ENCODE data around the gene DTWD1.

DTWD1 gene

DNA sequence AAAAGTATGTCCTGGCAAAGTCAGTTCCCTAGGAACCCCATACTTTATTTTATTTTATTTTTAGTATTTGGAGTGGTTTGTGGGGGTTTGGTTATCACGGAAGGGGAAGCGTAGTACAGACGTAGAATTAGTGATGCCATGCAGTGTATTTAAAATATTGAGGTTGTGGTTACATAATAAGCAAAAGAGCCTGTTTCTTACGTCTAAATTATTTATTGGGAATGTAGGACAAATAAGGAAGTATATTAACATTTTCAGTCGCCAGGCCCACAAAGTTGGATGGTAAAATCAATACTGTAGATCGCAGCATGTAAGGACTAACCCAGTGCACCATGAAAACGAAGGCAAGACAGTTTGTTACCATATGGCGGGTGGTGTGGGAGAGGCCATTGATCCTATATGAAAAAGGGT lies 558 bp downstream of the DTWD1 start:
- H3K27me3 ChIP-seq: no peaks in the 10 kb centered on the region
- TF ChIP-seq, protein P1, sequence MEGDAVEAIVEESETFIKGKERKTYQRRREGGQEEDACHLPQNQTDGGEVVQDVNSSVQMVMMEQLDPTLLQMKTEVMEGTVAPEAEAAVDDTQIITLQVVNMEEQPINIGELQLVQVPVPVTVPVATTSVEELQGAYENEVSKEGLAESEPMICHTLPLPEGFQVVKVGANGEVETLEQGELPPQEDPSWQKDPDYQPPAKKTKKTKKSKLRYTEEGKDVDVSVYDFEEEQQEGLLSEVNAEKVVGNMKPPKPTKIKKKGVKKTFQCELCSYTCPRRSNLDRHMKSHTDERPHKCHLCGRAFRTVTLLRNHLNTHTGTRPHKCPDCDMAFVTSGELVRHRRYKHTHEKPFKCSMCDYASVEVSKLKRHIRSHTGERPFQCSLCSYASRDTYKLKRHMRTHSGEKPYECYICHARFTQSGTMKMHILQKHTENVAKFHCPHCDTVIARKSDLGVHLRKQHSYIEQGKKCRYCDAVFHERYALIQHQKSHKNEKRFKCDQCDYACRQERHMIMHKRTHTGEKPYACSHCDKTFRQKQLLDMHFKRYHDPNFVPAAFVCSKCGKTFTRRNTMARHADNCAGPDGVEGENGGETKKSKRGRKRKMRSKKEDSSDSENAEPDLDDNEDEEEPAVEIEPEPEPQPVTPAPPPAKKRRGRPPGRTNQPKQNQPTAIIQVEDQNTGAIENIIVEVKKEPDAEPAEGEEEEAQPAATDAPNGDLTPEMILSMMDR (IDR thresholded peaks at IDR 0.05): no peak
- no peaks in the 10 kb centered on the region for H3K9me3 ChIP-seq
- H3K27ac ChIP-seq: peak overlapping the region; percentile 87
- H3K4me3 ChIP-seq (ENCODE audit: low read depth in 1 of 2, low read length in 1 of 2): peak overlapping the region; percentile 86 to 87
- H3K36me3 ChIP-seq: no peaks in the 10 kb centered on the region
- H3K4me1 ChIP-seq (ENCODE audit: control insufficient read depth in 1 of 2, insufficient read depth in 1 of 2, low read depth in 1 of 2, low read length in 1 of 2): peaks cover 16 to 18% of the 10 kb centered on the region in 2 experiments

DNA sequence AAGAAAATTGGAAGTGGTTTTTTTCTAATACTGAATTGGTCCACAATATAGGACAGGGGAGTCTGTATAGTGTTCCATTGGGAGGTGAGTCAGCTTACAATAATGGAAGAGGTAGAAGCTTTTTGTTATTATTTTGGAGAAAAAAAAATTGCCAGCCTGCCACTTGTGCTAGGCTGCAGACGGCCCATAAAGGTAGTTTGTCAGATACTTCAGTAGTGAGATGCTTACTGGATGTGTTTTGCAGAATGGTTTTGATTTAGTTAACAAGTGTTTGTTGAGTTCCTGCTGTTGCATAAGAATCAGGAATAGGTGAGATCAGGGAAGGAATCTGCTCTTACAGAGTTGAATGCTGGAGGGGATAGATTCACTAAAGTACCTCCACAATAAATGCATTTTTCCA lies 1.0 kb downstream of the DTWD1 start:
- H3K27me3 ChIP-seq: no peaks in the 10 kb centered on the region
- H3K9me3 ChIP-seq: no peaks in the 10 kb centered on the region
- H3K36me3 ChIP-seq: no peaks in the 10 kb centered on the region
- peak overlapping the region; percentile 86 to 87 for H3K4me3 ChIP-seq (ENCODE audit: low read depth in 1 of 2, low read length in 1 of 2)
- no peak overlapping the region for H3K27ac ChIP-seq
- peaks cover 16 to 18% of the 10 kb centered on the region in 2 experiments for H3K4me1 ChIP-seq (ENCODE audit: control insufficient read depth in 1 of 2, insufficient read depth in 1 of 2, low read depth in 1 of 2, low read length in 1 of 2)
- TF ChIP-seq, protein P1 (IDR thresholded peaks at IDR 0.05): no peak

- Histone ChIP-seq H3K4me1 (ENCODE audit: control insufficient read depth in 1 of 2, insufficient read depth in 1 of 2, low read depth in 1 of 2, low read length in 1 of 2) (peaks cover 16 to 18% of the 10 kb centered on the region in 2 experiments), H3K36me3 (no peaks in the 10 kb centered on the region), H3K27ac (no peak overlapping the region), H3K9me3 (no peaks in the 10 kb centered on the region), H3K4me3 (ENCODE audit: low read depth in 1 of 2, low read length in 1 of 2) (no peak overlapping the region), H3K27me3 (no peaks in the 10 kb centered on the region)
- TF ChIP-seq, protein P1 (IDR thresholded peaks at IDR 0.05): no peak
Measured at GRCh38 chr15:49622561-49622960, 1.7 kb downstream of the DTWD1 start.

GRCh38 chr15:49624056-49624455 lies 3.2 kb downstream of the DTWD1 start:
- TF ChIP-seq, protein P1 (IDR thresholded peaks at IDR 0.05): no peak
- Histone ChIP-seq H3K9me3 (no peaks in the 10 kb centered on the region), H3K36me3 (no peaks in the 10 kb centered on the region), H3K4me1 (ENCODE audit: control insufficient read depth in 1 of 2, insufficient read depth in 1 of 2, low read depth in 1 of 2, low read length in 1 of 2) (peaks cover 16 to 18% of the 10 kb centered on the region in 2 experiments), H3K4me3 (ENCODE audit: low read depth in 1 of 2, low read length in 1 of 2) (no peak overlapping the region), H3K27me3 (no peaks in the 10 kb centered on the region), H3K27ac (no peak overlapping the region)

- peaks cover 9% of the 10 kb centered on the region in 2 experiments for H3K4me1 ChIP-seq (ENCODE audit: control insufficient read depth in 1 of 2, insufficient read depth in 1 of 2, low read depth in 1 of 2, low read length in 1 of 2)
- H3K27me3 ChIP-seq: no peaks in the 10 kb centered on the region
- TF ChIP-seq, protein P1 (IDR thresholded peaks at IDR 0.05): no peak
- no peaks in the 10 kb centered on the region for H3K9me3 ChIP-seq
- H3K36me3 ChIP-seq: no peaks in the 10 kb centered on the region
- H3K27ac ChIP-seq: no peak overlapping the region
- no peak overlapping the region for H3K4me3 ChIP-seq (ENCODE audit: low read depth in 1 of 2, low read length in 1 of 2)
Measured at GRCh38 chr15:49625460-49626036, 4.7 kb downstream of the DTWD1 start.

Data from neutrophil (primary cell).